ENCODE measurements around the gene TUBGCP6. TPM values are rescaled to one million over a fixed set of nuclear protein-coding genes. Genes with fewer than 3 reads are reported as not detected.

TUBGCP6 gene
- total and polyA plus RNA-seq, 2 donors (not counting 1 experiment from before 2014, with no cell fraction given) = 137 to 178 TPM

DNA sequence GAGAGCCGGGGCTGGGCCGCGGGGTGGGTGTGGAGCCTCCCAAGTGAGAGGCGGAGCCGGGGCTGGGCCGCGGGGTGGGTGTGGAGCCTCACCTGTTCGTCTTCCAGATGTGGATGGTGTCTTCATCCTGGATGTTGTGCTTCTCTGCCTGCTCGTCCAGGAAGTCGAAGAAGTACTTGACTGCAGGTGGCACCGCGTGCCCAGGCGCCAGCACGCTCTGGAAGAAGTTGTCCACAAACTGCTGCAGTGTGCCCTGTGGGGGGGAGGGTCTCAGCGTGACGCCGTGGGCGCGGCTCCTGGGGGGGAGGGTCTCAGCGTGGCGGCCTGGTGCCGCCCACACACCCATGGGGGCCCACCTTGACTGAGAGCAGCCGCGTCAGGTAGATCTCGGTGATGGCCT, 32.9 kb upstream of the TUBGCP6 start:
- H3K4me1 Mint-ChIP-seq = peaks cover under 1% of the 10 kb centered on the region
- H3K27ac Mint-ChIP-seq = no peak overlapping the region
- Histone ChIP-seq H3K4me2 (replicated peaks; ENCODE audit: low read depth, low read length, poor library complexity, severe bottlenecking) (no peak overlapping the region), H3K4me1 (ENCODE audit: control insufficient read depth in 2 of 2, insufficient read depth in 2 of 2, low read length in 2 of 2) (peaks cover 0 to 3% of the 10 kb centered on the region in 2 donors), H3K4me3 (ENCODE audit: control extremely low read depth in 1 of 5, extremely low read depth in 1 of 5, insufficient read depth in 1 of 5, low read depth in 2 of 5, low read length in 4 of 5) (no peak overlapping the region), H3K27ac (ENCODE audit: low read length in 2 of 2) (no peak overlapping the region), H3K9me3 (ENCODE audit: control extremely low read depth in 1 of 3, control insufficient read depth in 2 of 3, insufficient read depth in 1 of 3, low read length in 2 of 3) (peaks cover 0 to 4% (median 0%) of the 10 kb centered on the region in 3 donors), H3K79me2 (ENCODE audit: control insufficient read depth, insufficient read depth, low read length) (no peaks in the 10 kb centered on the region), H3K27me3 (replicated peaks in 1 of 4; ENCODE audit: control extremely low read depth in 1 of 4, control insufficient read depth in 3 of 4, insufficient read depth in 4 of 4, low read length in 3 of 4) (no peaks in the 10 kb centered on the region), H4K20me1 (ENCODE audit: control insufficient read depth, insufficient read depth, low read length, poor library complexity, severe bottlenecking) (no peaks in the 10 kb centered on the region), H3K9ac (ENCODE audit: low read length) (no peak overlapping the region), H2AFZ (ENCODE audit: insufficient read depth, low read depth, low read length, poor library complexity, severe bottlenecking) (no peak overlapping the region), H3K36me3 (replicated peaks in 1 of 2; ENCODE audit: control extremely low read depth in 1 of 2, control insufficient read depth in 1 of 2, extremely low read depth in 1 of 2, insufficient read depth in 2 of 2, low read length in 1 of 2) (no peaks in the 10 kb centered on the region)
- ChIA-PET CTCF (interaction anchor here (2.9 kb wide), 1 partner anchor 48 kb away, joined by 67 read pairs; the partner anchor contains the start of gene DENND6B), POLR2A (no interaction called here)
- H3K4me3 Mint-ChIP-seq = no peak overlapping the region
- TF ChIP-seq EZH2 (IDR thresholded peaks at IDR 0.05; ENCODE audit: borderline replicate concordance, insufficient read depth, low read depth, low read length, poor library complexity, severe bottlenecking) (no peak), CTCF (IDR thresholded peaks at IDR 0.05) (no peak)
- WGBS (ENCODE audit: insufficient coverage) = 88% methylated on average over 21 of the region's 25 CpGs
- intact Hi-C loops (cut with micrococcal nuclease) = no loop called here
- ATAC-seq (ENCODE audit: low read depth) (no peak), DNase-seq (no peak)
- no peaks in the 10 kb centered on the region for H3K9me3 Mint-ChIP-seq (ENCODE audit: insufficient read depth)
- no peaks in the 10 kb centered on the region for H3K27me3 Mint-ChIP-seq

DNA sequence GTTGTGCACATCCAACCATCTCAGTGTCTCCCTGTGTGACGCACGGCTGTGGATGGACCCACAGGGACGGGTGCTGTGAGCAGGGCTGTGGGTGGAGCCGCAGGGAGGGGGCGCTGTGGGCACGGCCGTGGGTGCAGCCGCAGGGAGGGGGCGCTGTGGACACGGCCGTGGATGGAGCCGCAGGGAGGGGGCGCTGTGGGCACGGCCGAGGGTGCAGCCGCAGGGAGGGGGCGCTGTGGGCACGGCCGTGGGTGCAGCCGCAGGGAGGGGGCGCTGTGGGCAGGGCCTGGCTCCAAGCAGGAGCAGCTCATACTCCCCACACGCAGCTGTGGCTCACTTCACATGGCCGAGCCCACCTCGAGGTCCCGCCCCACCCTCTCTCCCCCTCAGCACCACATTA, 31.3 kb upstream of the TUBGCP6 start:
- 50% methylated on average over 24 of the region's 25 CpGs for WGBS (ENCODE audit: insufficient coverage)
- peak overlapping the region; percentile 26 for H3K27ac Mint-ChIP-seq

More for the DNA sequence above, 31.3 kb upstream of the TUBGCP6 start:
- TF ChIP-seq CTCF (IDR thresholded peaks at IDR 0.05) = peak; percentile 64
- TF ChIP-seq EZH2 (IDR thresholded peaks at IDR 0.05; ENCODE audit: borderline replicate concordance, insufficient read depth, low read depth, low read length, poor library complexity, severe bottlenecking) = no peak
- no peak overlapping the region for H3K4me3 Mint-ChIP-seq
- H3K4me1 Mint-ChIP-seq = peaks cover 4% of the 10 kb centered on the region
- Histone ChIP-seq H2AFZ (ENCODE audit: insufficient read depth, low read depth, low read length, poor library complexity, severe bottlenecking) (no peak overlapping the region), H3K9ac (ENCODE audit: low read length) (no peak overlapping the region), H3K36me3 (replicated peaks in 1 of 2; ENCODE audit: control extremely low read depth in 1 of 2, control insufficient read depth in 1 of 2, extremely low read depth in 1 of 2, insufficient read depth in 2 of 2, low read length in 1 of 2) (no peaks in the 10 kb centered on the region), H3K27ac (ENCODE audit: low read length in 2 of 2) (no peak overlapping the region), H3K27me3 (replicated peaks in 1 of 4; ENCODE audit: control extremely low read depth in 1 of 4, control insufficient read depth in 3 of 4, insufficient read depth in 4 of 4, low read length in 3 of 4) (peaks cover 0 to 8% (median 1%) of the 10 kb centered on the region in 4 experiments), H4K20me1 (ENCODE audit: control insufficient read depth, insufficient read depth, low read length, poor library complexity, severe bottlenecking) (peaks cover 4% of the 10 kb centered on the region), H3K4me1 (ENCODE audit: control insufficient read depth in 2 of 2, insufficient read depth in 2 of 2, low read length in 2 of 2) (peaks cover 6 to 12% of the 10 kb centered on the region in 2 donors), H3K4me3 (ENCODE audit: control extremely low read depth in 1 of 5, extremely low read depth in 1 of 5, insufficient read depth in 1 of 5, low read depth in 2 of 5, low read length in 4 of 5) (no peak overlapping the region), H3K4me2 (replicated peaks; ENCODE audit: low read depth, low read length, poor library complexity, severe bottlenecking) (no peak overlapping the region), H3K9me3 (ENCODE audit: control extremely low read depth in 1 of 3, control insufficient read depth in 2 of 3, insufficient read depth in 1 of 3, low read length in 2 of 3) (peaks cover 0 to 3% (median 0%) of the 10 kb centered on the region in 3 donors), H3K79me2 (ENCODE audit: control insufficient read depth, insufficient read depth, low read length) (no peaks in the 10 kb centered on the region)
- POLR2A ChIA-PET = interaction anchor here (0.8 to 1.4 kb wide), 3 partner anchors 18 to 51 kb away, joined by 3 to 6 read pairs (median 5); partner anchors contain the start of gene DENND6B
- ATAC-seq (ENCODE audit: low read depth) (peak; percentile 71), DNase-seq (peak; percentile 86)
- H3K27me3 Mint-ChIP-seq = no peaks in the 10 kb centered on the region
- intact Hi-C loops (cut with micrococcal nuclease) = loop anchor here (1.0 kb wide), 1 partner anchor 51 kb away; the partner anchor contains the start of gene DENND6B
- no peaks in the 10 kb centered on the region for H3K9me3 Mint-ChIP-seq (ENCODE audit: insufficient read depth)
- CTCF ChIA-PET = interaction anchor here (0.5 to 2.9 kb wide), 21 partner anchors 13 to 411 kb away, joined by 3 to 67 read pairs (median 6); partner anchors contain the start of genes DENND6B, PLXNB2, PPP6R2 and SCO2

All from B cell (primary cell).